ENCODE data around the gene LZTR1. TPM values are rescaled to one million over a fixed set of nuclear protein-coding genes. Genes with fewer than 3 reads are reported as not detected.

The LZTR1 gene
- total RNA-seq, 2 donors from 2014 or later, result 31.6 to 61.7 TPM

DNA sequence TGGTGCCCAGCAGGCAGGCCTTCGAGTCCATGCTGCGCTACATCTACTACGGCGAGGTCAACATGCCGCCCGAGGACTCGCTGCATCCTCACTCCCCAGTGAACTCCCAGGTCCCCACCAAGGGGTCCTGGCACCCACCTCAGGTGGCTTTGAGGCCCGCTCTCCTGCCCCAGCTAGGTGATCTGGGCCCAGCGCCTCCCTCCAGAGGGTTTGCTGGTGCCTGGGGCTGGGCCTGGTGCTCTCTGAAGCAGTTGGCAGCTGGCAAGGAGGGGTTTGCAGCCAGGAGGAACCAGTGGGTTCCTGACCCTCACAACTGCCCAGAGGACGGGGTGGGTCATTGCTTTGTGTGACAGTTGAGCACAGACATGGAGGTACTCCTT is 13.9 kb downstream of the LZTR1 start:
- H3K9me3 ChIP-seq, result no peaks in the 10 kb centered on the region
- no peak overlapping the region for H3K27ac ChIP-seq
- no peak for DNase-seq
- H3K9ac ChIP-seq (ENCODE audit: low read depth in 2 of 2, low read length in 2 of 2), result no peak overlapping the region
- H3K4me1 ChIP-seq, result peaks cover 10% of the 10 kb centered on the region
- peaks cover 12% of the 10 kb centered on the region for H3K36me3 ChIP-seq
- intact Hi-C loops (cut with DNase I), result no loop called here
- H3K4me3 ChIP-seq, result no peak overlapping the region
- H3K27me3 ChIP-seq, result no peaks in the 10 kb centered on the region
- TF ChIP-seq, protein P1, sequence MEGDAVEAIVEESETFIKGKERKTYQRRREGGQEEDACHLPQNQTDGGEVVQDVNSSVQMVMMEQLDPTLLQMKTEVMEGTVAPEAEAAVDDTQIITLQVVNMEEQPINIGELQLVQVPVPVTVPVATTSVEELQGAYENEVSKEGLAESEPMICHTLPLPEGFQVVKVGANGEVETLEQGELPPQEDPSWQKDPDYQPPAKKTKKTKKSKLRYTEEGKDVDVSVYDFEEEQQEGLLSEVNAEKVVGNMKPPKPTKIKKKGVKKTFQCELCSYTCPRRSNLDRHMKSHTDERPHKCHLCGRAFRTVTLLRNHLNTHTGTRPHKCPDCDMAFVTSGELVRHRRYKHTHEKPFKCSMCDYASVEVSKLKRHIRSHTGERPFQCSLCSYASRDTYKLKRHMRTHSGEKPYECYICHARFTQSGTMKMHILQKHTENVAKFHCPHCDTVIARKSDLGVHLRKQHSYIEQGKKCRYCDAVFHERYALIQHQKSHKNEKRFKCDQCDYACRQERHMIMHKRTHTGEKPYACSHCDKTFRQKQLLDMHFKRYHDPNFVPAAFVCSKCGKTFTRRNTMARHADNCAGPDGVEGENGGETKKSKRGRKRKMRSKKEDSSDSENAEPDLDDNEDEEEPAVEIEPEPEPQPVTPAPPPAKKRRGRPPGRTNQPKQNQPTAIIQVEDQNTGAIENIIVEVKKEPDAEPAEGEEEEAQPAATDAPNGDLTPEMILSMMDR (IDR thresholded peaks at IDR 0.05), result no peak

DNA sequence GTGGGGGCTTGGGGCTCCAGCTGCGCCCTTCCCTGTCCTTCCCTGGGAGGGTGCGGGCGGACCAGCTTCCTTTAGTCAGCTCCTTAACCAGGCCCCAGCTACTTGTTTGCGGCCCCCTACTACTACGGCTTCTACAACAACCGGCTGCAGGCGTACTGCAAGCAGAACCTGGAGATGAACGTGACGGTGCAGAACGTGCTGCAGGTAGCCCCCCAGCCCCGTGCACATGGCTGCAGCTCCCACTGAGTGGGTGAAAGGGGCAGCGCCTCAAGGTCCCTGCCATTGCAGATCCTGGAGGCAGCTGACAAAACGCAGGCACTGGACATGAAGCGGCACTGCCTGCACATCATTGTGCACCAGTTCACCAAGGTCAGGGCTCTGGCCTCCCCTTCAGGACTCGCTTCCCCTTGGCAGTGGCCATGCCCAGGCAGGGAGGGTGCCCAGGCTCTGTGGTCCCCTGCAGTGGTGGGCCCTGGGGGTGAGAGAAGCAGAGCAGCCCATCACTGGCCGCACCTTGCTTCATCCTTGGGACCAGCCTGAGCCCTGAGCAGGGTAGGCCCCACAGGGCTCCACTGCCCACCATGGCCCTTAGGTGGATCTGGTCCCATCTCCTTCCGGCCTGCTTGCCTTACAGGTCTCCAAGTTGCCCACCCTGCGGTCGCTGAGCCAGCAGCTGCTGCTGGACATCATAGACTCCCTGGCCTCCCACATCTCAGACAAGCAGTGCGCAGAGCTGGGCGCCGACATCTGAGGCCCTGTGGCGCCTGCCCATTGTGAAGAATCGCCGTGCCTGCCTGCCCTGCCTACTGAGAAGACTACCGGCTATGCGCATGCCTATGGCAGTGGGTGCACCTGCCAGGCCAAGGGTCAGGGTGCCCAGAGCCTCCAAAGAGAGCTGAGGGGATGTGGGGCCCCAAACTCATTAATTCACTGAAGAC is 14.8 kb downstream of the LZTR1 start:
- DNase-seq, result no peak
- TF ChIP-seq, protein P1 (IDR thresholded peaks at IDR 0.05), result no peak
- H3K9me3 ChIP-seq, result no peaks in the 10 kb centered on the region
- no peak overlapping the region for H3K9ac ChIP-seq (ENCODE audit: low read depth in 2 of 2, low read length in 2 of 2)
- H3K4me1 ChIP-seq, result peaks cover 14% of the 10 kb centered on the region
- intact Hi-C loops (cut with DNase I), result no loop called here
- H3K36me3 ChIP-seq, result peaks cover 12% of the 10 kb centered on the region
- no peaks in the 10 kb centered on the region for H3K27me3 ChIP-seq
- no peak overlapping the region for H3K4me3 ChIP-seq
- no peak overlapping the region for H3K27ac ChIP-seq

DNA sequence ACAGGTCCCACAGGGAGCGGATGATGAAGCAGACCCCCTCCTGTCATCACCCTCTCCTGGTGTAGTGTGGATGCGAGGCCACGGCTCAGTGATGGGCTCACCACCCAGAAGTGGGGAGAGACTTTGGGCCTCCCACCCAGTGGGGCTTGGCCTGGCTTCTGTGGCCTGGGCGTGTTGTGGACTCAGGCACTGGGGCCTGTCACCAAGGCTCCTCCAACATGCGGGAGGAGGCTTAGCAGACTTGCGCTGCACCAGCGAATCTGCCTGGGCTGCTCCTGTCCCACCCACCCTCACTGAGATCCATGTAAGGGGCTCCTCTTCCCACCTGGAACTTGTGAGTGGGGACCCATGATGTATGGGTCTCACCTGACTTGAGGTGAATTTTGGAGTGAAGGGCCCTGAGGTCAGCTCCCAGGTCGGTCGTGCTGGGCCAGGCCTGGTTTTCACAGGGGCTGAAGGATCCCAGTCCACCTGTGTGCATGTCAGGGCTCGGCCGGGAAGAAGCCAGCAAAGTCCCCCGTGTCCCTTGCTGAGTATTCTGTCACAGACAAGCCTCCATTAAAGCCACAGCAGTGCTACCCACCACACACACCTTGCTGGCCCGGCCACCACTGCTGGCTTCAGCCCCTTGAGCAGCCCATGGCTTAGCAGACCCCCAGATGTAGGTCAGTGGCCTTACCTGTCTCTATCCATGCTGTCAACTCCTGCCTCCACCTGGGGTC is 15.6 kb downstream of the LZTR1 start:
- Histone ChIP-seq H3K27me3 (no peaks in the 10 kb centered on the region), H3K9ac (ENCODE audit: low read depth in 2 of 2, low read length in 2 of 2) (no peak overlapping the region), H3K27ac (no peak overlapping the region), H3K4me3 (no peak overlapping the region), H3K4me1 (peaks cover 14% of the 10 kb centered on the region), H3K36me3 (peaks cover 12% of the 10 kb centered on the region), H3K9me3 (no peaks in the 10 kb centered on the region)
- no peak for DNase-seq
- intact Hi-C loops (cut with DNase I), result no loop called here
- TF ChIP-seq, protein P1 (IDR thresholded peaks at IDR 0.05), result no peak

DNA sequence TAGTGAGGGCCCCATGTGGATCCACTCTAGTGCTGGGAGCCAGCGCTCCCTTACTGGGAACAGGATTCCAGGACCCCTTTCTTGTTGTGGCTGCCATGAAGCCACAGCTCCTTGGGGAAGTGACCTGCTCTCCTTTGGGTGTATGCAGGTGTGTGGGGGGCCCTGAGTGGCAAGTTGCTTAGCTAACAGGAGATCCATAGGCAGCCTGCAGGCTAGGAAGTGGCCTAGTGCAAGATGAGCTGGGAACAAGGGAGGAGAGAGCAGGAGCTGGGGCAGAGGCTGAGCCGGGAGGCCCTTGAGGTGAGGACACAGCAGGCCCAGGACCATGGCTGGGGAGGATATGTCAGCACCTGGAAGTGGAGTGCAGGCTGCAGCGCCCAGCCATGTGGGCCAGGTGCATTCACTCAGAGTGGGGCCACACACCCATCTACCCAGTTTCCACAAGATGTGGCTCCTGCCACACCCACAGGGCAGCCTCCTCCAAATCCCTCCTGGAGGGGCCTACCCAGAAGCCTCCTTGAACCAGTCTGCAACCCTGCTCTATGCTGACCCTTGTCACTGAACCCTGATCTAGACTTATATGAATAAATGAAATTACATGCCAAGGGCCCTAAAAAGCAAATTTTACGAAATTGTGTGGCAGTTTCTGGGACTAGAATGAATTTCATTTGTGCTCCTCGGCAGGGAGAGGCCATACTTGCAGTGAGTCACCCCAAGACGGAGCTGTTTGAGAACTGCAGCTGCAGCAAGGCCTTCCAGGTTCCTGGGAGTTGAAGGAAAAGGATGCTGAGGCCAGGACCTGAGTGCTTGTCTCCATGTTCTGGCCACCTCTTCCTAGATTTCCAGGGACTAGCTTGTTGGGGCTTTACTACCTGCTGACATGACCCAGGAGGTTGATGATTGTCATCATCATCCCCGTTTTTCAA is 16.6 kb downstream of the LZTR1 start:
- intact Hi-C loops (cut with DNase I), result no loop called here
- Histone ChIP-seq H3K9ac (ENCODE audit: low read depth in 2 of 2, low read length in 2 of 2) (no peak overlapping the region), H3K27me3 (no peaks in the 10 kb centered on the region), H3K27ac (no peak overlapping the region), H3K9me3 (no peaks in the 10 kb centered on the region), H3K36me3 (peaks cover 12% of the 10 kb centered on the region), H3K4me3 (no peak overlapping the region), H3K4me1 (peaks cover 16% of the 10 kb centered on the region)
- TF ChIP-seq, protein P1 (IDR thresholded peaks at IDR 0.05), result no peak
- DNase-seq, result no peak
